GM18520 (cell line): Measurements from ENCODE around the gene SARS2.

Experiments
- ATAC-seq: cut with Tn5 transposase; IDR thresholded peaks from one replicate; pipeline ENCODE4 v1.9.1; 2021; ENCODE audit not compliant: unreplicated experiment

The SARS2 gene

DNA sequence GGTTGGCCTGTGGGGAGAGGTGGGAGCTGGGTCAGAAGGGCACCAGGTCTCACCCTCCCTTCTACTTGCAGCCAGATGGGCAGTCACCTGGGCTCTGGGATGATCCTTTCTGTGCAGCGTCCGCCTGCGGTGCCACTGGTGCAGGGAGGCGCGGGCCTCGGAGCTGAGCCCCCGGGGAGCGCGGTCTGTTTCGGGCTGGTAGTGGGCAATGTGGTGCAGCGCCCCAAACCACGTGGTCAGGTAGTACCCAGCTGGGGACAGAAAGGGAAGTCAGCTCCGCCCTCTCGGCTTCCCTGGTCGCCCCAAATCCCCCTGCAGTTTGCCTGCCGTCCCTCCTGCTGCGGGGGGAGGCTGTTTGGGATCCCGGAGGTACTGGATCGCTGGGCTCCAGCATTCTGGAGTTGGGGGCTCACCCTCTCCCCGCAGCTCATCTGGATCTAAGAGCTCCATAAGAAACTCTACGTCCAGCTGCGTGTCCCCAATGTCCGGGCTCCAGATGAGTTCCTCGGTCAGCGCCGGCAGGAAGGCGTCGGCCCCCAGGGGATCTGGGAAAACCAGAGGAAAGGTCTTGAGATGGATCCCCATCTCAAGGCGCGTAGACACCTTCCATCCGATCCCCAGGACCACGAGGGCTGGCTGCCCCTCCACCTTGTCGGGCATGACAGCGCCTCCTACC lies 61.3 kb downstream of the SARS2 start:
- ATAC-seq: no peak

DNA sequence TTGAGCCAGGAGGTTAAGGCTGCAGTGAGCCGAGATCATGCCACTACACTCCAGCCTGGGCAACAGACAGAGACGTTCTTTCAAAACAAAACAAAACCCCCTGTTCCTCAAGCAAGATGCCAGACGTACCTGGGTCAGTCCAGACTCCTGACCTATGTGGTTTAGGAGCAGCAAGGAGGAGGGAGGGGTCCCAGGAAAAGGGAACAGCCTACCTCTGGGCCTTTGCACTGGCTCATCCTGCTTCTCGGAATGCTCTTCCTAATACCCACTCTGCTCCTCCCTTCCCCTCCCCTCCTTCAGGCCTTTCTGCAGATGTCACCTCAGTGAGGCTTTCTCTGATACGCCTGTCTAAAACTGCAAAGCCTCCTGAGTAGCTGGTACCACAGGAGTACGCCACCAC lies 62.0 kb downstream of the SARS2 start:
- no peak for ATAC-seq

DNA sequence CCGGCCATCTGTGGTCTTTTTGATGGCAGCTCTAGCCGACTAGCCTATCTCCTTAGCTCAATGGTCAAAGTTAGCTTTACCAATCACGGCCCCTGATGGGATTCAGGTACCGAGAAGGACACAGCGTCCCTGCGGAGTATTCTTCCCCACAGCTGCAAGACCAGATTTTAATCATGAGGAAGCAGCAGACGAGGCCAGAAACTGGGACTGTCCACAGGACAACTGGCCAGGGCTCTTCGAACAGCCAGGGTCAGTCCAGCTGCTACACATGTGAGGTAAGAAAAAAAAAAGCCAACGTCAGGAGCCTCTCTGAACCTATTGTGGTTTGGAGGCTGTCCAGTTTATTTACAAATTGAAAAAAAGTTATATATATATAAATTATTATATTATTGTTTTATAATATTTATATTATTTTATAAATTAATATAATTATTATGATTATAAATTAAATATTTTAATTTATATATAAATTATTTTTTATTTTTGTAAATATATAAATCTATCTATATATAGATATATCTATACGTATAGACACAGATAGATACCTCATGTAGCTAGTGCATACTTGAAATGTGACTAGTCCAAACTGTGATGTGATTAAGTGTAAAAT lies 63.3 kb downstream of the SARS2 start:
- ATAC-seq: no peak
